H1 (cell line): ENCODE data around the gene DRC7. TPM values are rescaled to one million over a fixed set of nuclear protein-coding genes. Genes with fewer than 3 reads are reported as not detected.

Source experiments
- CTCF ChIA-PET: fragments of 300-600 bp; sonication (Branson Sonifier 250); formaldehyde crosslinking; loops from one replicate; lab custom pipeline; 2021; ENCODE audit not compliant: partially characterized antibody; lab: Charles Lee
- POLR2A ChIA-PET: fragments of 300-600 bp; sonication (Branson Sonifier 250); formaldehyde crosslinking; loops from one replicate; lab custom pipeline; 2021; ENCODE audit warnings: inconsistent platforms; ENCODE audit not compliant: partially characterized antibody; lab: Charles Lee
- DNase-seq, 2 experiments: peaks; one replicate each; pipeline versions ENCODE4 v3.0.0 to v3.0.0-alpha.2; 2010 to 2022; ENCODE audit warnings: low spot score in 2 of 2, low read depth in 1 of 2, mixed read lengths in 1 of 2
- FAIRE-seq: peaks from 2 replicates; lab custom pipeline; 2011; peaks lifted over from hg19 to GRCh38; lab: Jason Lieb, UNC
- H2AFZ ChIP-seq: 2 replicates; pipeline ENCODE4 v1.8.1; 2012; ENCODE audit warnings: low read length, inconsistent platforms
- H2AK5ac ChIP-seq: 2 replicates; pipeline ENCODE4 v1.6.1; 2013; ENCODE audit warnings: low read depth, low read length
- H2BK120ac ChIP-seq: replicated peaks from 2 replicates; pipeline ENCODE3; 2013; ENCODE audit warnings: low read depth, low read length, inconsistent platforms
- H2BK12ac ChIP-seq: 2 replicates; pipeline ENCODE4 v1.6.1; 2013; ENCODE audit warnings: low read depth, low read length
- H2BK15ac ChIP-seq: 2 replicates; pipeline ENCODE4 v1.6.1; 2013; ENCODE audit warnings: low read length
- H2BK20ac ChIP-seq: 2 replicates; pipeline ENCODE4 v1.6.1; 2013; ENCODE audit warnings: low read length
- H2BK5ac ChIP-seq: 2 replicates; pipeline ENCODE4 v1.6.1; 2013; ENCODE audit warnings: low read depth, low read length
- H3K14ac ChIP-seq: 2 replicates; pipeline ENCODE4 v1.6.1; 2013; ENCODE audit warnings: inconsistent platforms; ENCODE audit not compliant: insufficient read length
- H3K18ac ChIP-seq: 2 replicates; pipeline ENCODE4 v1.6.1; 2013; ENCODE audit warnings: low read length; ENCODE audit errors: extremely low read depth
- H3K23ac ChIP-seq: 2 replicates; pipeline ENCODE4 v1.6.1; 2013; ENCODE audit warnings: inconsistent platforms; ENCODE audit not compliant: insufficient read length
- H3K23me2 ChIP-seq: 2 replicates; pipeline ENCODE4 v1.6.1; 2013; ENCODE audit warnings: low read depth, low read length
- H3K27ac ChIP-seq: 2 replicates; pipeline ENCODE4 v1.6.1; 2011; ENCODE audit warnings: low read depth, low read length, inconsistent platforms
- H3K27me3 ChIP-seq, 4 experiments: replicated peaks in 1 of 4; 1 replicate in 1 of 4; 2 replicates in 3 of 4; pipeline versions ENCODE4 v1.6.1 to v1.8.1; 2011 to 2013; ENCODE audit warnings: low read length in 3 of 4, mild to moderate bottlenecking in 3 of 4, inconsistent platforms in 2 of 4, mixed read lengths in 2 of 4, moderate library complexity in 1 of 4; ENCODE audit not compliant: control insufficient read depth in 3 of 4, insufficient read depth in 3 of 4; ENCODE audit errors: extremely low read depth in 1 of 4
- H3K36me3 ChIP-seq, 4 experiments: 2 replicates each; pipeline versions ENCODE4 v1.6.1 to v1.8.1; 2011 to 2013; ENCODE audit warnings: mild to moderate bottlenecking in 4 of 4, low read length in 3 of 4, moderate library complexity in 2 of 4, control low read depth in 1 of 4, inconsistent platforms in 1 of 4; ENCODE audit not compliant: insufficient read depth in 4 of 4, control insufficient read depth in 2 of 4
- H3K4ac ChIP-seq: replicated peaks from 2 replicates; pipeline ENCODE3; 2013; ENCODE audit warnings: low read length, low read depth, mixed read lengths, inconsistent platforms; ENCODE audit not compliant: insufficient read length
- H3K4me1 ChIP-seq, 4 experiments: replicated peaks in 1 of 4; 1 replicate in 1 of 4; 2 replicates in 3 of 4; pipeline versions ENCODE4 v1.6.1 to v1.8.1; 2011 to 2013; ENCODE audit warnings: low read length in 3 of 4, inconsistent platforms in 2 of 4, mixed read lengths in 1 of 4; ENCODE audit not compliant: insufficient read depth in 4 of 4, control insufficient read depth in 3 of 4
- H3K4me2 ChIP-seq, 2 experiments: 2 replicates each; pipeline versions ENCODE4 v1.6.1 to v1.8.1; 2011 to 2013; ENCODE audit warnings: low read depth in 2 of 2, low read length in 2 of 2, control low read depth in 1 of 2, inconsistent platforms in 1 of 2, mild to moderate bottlenecking in 1 of 2; ENCODE audit not compliant: insufficient read depth in 1 of 2
- H3K4me3 ChIP-seq, 4 experiments: fragments of 200-600, 300-600 bp in 1 of 4; sonication (generic), shearing (Covaris generic), sonication (Bioruptor Twin) in 1 of 4; 2 replicates each; pipeline versions ENCODE4 v1.5.1 to v1.8.1; 2011 to 2016; ENCODE audit warnings: low read length in 4 of 4, low read depth in 3 of 4, control low read depth in 2 of 4, inconsistent platforms in 2 of 4, mild to moderate bottlenecking in 2 of 4, mixed read lengths in 1 of 4, moderate library complexity in 1 of 4; ENCODE audit not compliant: insufficient read depth in 2 of 4; ENCODE audit errors: extremely low read depth in 1 of 4
- H3K56ac ChIP-seq: replicated peaks from 2 replicates; pipeline ENCODE3; 2013; ENCODE audit warnings: low read depth, mild to moderate bottlenecking, mixed read lengths, low read length, inconsistent platforms; ENCODE audit not compliant: insufficient read length
- H3K79me1 ChIP-seq: 2 replicates; pipeline ENCODE4 v1.6.1; 2013; ENCODE audit warnings: low read depth, low read length, control low read depth
- H3K79me2 ChIP-seq, 2 experiments: 2 replicates each; pipeline versions ENCODE4 v1.6.1 to v1.8.1; 2012 to 2013; ENCODE audit warnings: low read length in 2 of 2, mild to moderate bottlenecking in 2 of 2, inconsistent platforms in 1 of 2; ENCODE audit not compliant: insufficient read depth in 2 of 2, control insufficient read depth in 1 of 2
- H3K9ac ChIP-seq, 4 experiments: replicated peaks in 1 of 4; 1 replicate in 1 of 4; 2 replicates in 3 of 4; pipeline versions ENCODE4 v1.6.1 to v1.8.1; 2011 to 2013; ENCODE audit warnings: low read depth in 3 of 4, low read length in 3 of 4, control low read depth in 2 of 4, mild to moderate bottlenecking in 2 of 4, moderate library complexity in 2 of 4, inconsistent platforms in 1 of 4; ENCODE audit errors: extremely low read depth in 1 of 4
- H3K9me3 ChIP-seq, 2 experiments: 2 replicates each; pipeline versions ENCODE4 v1.6.1 to v1.8.1; 2012 to 2013; ENCODE audit warnings: mild to moderate bottlenecking in 2 of 2, moderate library complexity in 2 of 2, control low read depth in 1 of 2, inconsistent platforms in 1 of 2, low read depth in 1 of 2, low read length in 1 of 2, mixed read lengths in 1 of 2; ENCODE audit not compliant: insufficient read depth in 2 of 2
- H4K20me1 ChIP-seq, 2 experiments: replicated peaks in 1 of 2; 2 replicates each; pipeline versions ENCODE3 to v1.8.1; 2011 to 2013; ENCODE audit warnings: inconsistent platforms in 2 of 2, low read length in 2 of 2, mild to moderate bottlenecking in 1 of 2; ENCODE audit not compliant: insufficient read depth in 2 of 2, control insufficient read depth in 1 of 2
- H4K5ac ChIP-seq: 2 replicates; pipeline ENCODE4 v1.6.1; 2013; ENCODE audit warnings: low read length, low read depth, mixed read lengths, inconsistent platforms; ENCODE audit not compliant: insufficient read length
- H4K8ac ChIP-seq: 2 replicates; pipeline ENCODE4 v1.8.0; 2013; ENCODE audit warnings: mild to moderate bottlenecking, moderate library complexity, low read length, inconsistent platforms; ENCODE audit not compliant: insufficient read depth; ENCODE audit errors: extremely low read depth
- H4K91ac ChIP-seq: replicated peaks from 2 replicates; pipeline ENCODE3; 2013; ENCODE audit warnings: low read length, mixed read lengths, inconsistent platforms; ENCODE audit not compliant: insufficient read length
- CEBPB ChIP-seq: IDR thresholded peaks from 2 replicates; pipeline ENCODE4 v1.6.1; 2012; ENCODE audit warnings: low read depth, low read length
- EZH2 ChIP-seq: fragments of 200-600 bp; sonication (generic); IDR thresholded peaks from 2 replicates; pipeline ENCODE4 v1.7.1; 2012; ENCODE audit warnings: low read depth, mild to moderate bottlenecking, moderate library complexity, low read length, inconsistent platforms; ENCODE audit not compliant: severe bottlenecking
- GTF2F1 ChIP-seq: IDR thresholded peaks from 2 replicates; pipeline ENCODE4 v1.6.1; 2012; ENCODE audit warnings: low read depth, low read length, improper control_type of control experiment, borderline replicate concordance
- JUN ChIP-seq: IDR thresholded peaks from 2 replicates; pipeline ENCODE4 v1.6.1; 2011; ENCODE audit warnings: low read depth, mild to moderate bottlenecking, improper control_type of control experiment, low read length
- JUND ChIP-seq: IDR thresholded peaks from 2 replicates; pipeline ENCODE4 v1.6.1; 2011; ENCODE audit warnings: mild to moderate bottlenecking, improper control_type of control experiment, low read length
- MAX ChIP-seq: IDR thresholded peaks from 2 replicates; pipeline ENCODE4 v1.6.1; 2012; ENCODE audit warnings: inconsistent platforms
- NANOG ChIP-seq: IDR thresholded peaks from 2 replicates; pipeline ENCODE4 v1.6.1; 2011; ENCODE audit warnings: low read length, low read depth, mild to moderate bottlenecking, inconsistent platforms; ENCODE audit not compliant: insufficient read depth, poor library complexity, severe bottlenecking
- NRF1 ChIP-seq: IDR thresholded peaks from 2 replicates; pipeline ENCODE4 v1.6.1; 2011; ENCODE audit warnings: mild to moderate bottlenecking, low read depth, low read length, improper control_type of control experiment
- RBBP5 ChIP-seq: IDR thresholded peaks from 2 replicates; pipeline ENCODE4 v1.7.1; 2012; ENCODE audit warnings: low read depth, mild to moderate bottlenecking, inconsistent platforms, low read length, moderate library complexity, borderline replicate concordance
- RXRA ChIP-seq: IDR thresholded peaks from 2 replicates; pipeline ENCODE4 v1.6.1; 2011; ENCODE audit warnings: low read depth, mild to moderate bottlenecking, low read length, moderate library complexity; ENCODE audit not compliant: insufficient read depth
- SIRT6 ChIP-seq: IDR thresholded peaks from one replicate; pipeline ENCODE4 v1.7.1; 2012; ENCODE audit warnings: low read length, inconsistent platforms
- TBP ChIP-seq: IDR thresholded peaks from 2 replicates; pipeline ENCODE4 v1.6.1; 2011; ENCODE audit warnings: low read depth, low read length, improper control_type of control experiment
- WGBS, 2 experiments: shearing (Covaris generic) in 1 of 2; methylation state at CpG; one replicate each; pipeline versions ENCODE4 v1.1.6 to v1.1.7; 2013 to 2015; ENCODE audit warnings: low lambda C conversion rate in 2 of 2, mixed read lengths in 2 of 2, inconsistent platforms in 1 of 2, low coverage in 1 of 2, missing lambda C conversion rate in 1 of 2; ENCODE audit not compliant: insufficient replicate concordance in 2 of 2, insufficient coverage in 1 of 2, insufficient read length in 1 of 2; ENCODE audit errors: extremely low coverage in 1 of 2, missing lambda C conversion rate in 1 of 2; 5-methylcytosine and 5-hydroxymethylcytosine counted together
- polyA plus RNA-seq, 7 experiments: library from polyadenylated mRNA; depleted of rRNA in 3 of 7; stranded (reverse) in 5 of 7; unstranded in 2 of 7; fragments of >200 nt in 5 of 7; fragments of 200-250 nt in 2 of 7; gene quantifications; 1 replicate in 5 of 7; 2 replicates in 1 of 7; 4 replicates in 1 of 7; pipeline versions ENCODE4 v1.2.1 to v1.2.3, GENCODE V29; 2011 to 2013; ENCODE audit warnings: missing spikeins in 2 of 7, mixed read lengths in 2 of 7
- total RNA-seq: library from RNA; stranded (reverse); fragmentation: NEBNext Ultra II Directional; extraction: Animal tissue kit (Norgen Biotek cat#: 25700); gene quantifications from 2 replicates; pipeline ENCODE4 v1.2.1, GENCODE V29; 2021

The DRC7 gene
- total and polyA plus RNA-seq, 2 of the 8 experiments (the other 6 are each of a cell fraction or from before 2014, with no cell fraction given), result 0.14 TPM; not detected in 1

- H3K79me2 ChIP-seq, result no peaks in the 10 kb centered on the region
- H4K20me1 ChIP-seq, result peaks cover 0 to 6% of the 10 kb centered on the region in 2 experiments
- ChIA-PET CTCF (interaction anchor here (2.2 to 3.2 kb wide), 2 partner anchors 11 to 23 kb away, joined by 7 to 18 read pairs; no protein-coding TSS in a partner anchor), POLR2A (interaction anchor here (0.6 to 2.2 kb wide), 4 partner anchors 9 to 30 kb away, joined by 3 to 6 read pairs (median 4); no protein-coding TSS in a partner anchor)
- no peak overlapping the region for H3K23ac ChIP-seq
- H2BK15ac ChIP-seq, result no peak overlapping the region
- H3K56ac ChIP-seq, result no peak overlapping the region
- no peak overlapping the region for H4K8ac ChIP-seq
- H3K9ac ChIP-seq, result no peak overlapping the region
- no peaks in the 10 kb centered on the region for H3K4me1 ChIP-seq
- H3K4ac ChIP-seq, result no peak overlapping the region
- no peak overlapping the region for H3K4me2 ChIP-seq
- no peak overlapping the region for H4K91ac ChIP-seq
- H3K4me3 ChIP-seq, result no peak overlapping the region
- H2AFZ ChIP-seq, result no peak overlapping the region
- no peak overlapping the region for H3K18ac ChIP-seq
- FAIRE-seq (no peak), DNase-seq (no peak)
- no peaks in the 10 kb centered on the region for H3K27me3 ChIP-seq
- no peak overlapping the region for H2BK120ac ChIP-seq
- no peak overlapping the region for H4K5ac ChIP-seq
- no peak overlapping the region for H2BK12ac ChIP-seq
- H3K36me3 ChIP-seq, result peaks cover 0 to 3% (median 0%) of the 10 kb centered on the region in 4 experiments; a peak in 3 of 8 replicates
- no peaks in the 10 kb centered on the region for H3K9me3 ChIP-seq
- H2BK5ac ChIP-seq, result no peak overlapping the region
- no peak overlapping the region for H3K27ac ChIP-seq
- H3K14ac ChIP-seq, result no peak overlapping the region
- H3K79me1 ChIP-seq, result no peaks in the 10 kb centered on the region
- TF ChIP-seq NRF1 (no peak), JUN (no peak), CEBPB (no peak), RBBP5 (no peak), GTF2F1 (no peak), MAX (no peak), NANOG (no peak), TBP (no peak), EZH2 (no peak), SIRT6 (no peak), JUND (no peak), RXRA (no peak)
- no peak overlapping the region for H2AK5ac ChIP-seq
- no peak overlapping the region for H2BK20ac ChIP-seq
- no peaks in the 10 kb centered on the region for H3K23me2 ChIP-seq
- 97% methylated on average over 3 of the region's 3 CpGs; no CpG with 5 or more reads in 1 of the 2 experiments for WGBS, 2 experiments
Measured at GRCh38 chr16:57745768-57746167, 51.2 kb downstream of the DRC7 start.
